Activated gamma-delta T cell treated with anti-CD3 and anti-CD28 coated beads, Interleukin-2, amount 50 U/mL, for 16 hours (primary cell): ENCODE measurements around the gene SLC1A2.

Source experiments
- DNase-seq: peaks from one replicate; pipeline ENCODE4 v3.0.0-alpha.2; 2020; ENCODE audit warnings: low read depth

Gene SLC1A2

GRCh38 chr11:35218956-35219355, 200.4 kb downstream of the SLC1A2 start:
- no peak for DNase-seq

DNA sequence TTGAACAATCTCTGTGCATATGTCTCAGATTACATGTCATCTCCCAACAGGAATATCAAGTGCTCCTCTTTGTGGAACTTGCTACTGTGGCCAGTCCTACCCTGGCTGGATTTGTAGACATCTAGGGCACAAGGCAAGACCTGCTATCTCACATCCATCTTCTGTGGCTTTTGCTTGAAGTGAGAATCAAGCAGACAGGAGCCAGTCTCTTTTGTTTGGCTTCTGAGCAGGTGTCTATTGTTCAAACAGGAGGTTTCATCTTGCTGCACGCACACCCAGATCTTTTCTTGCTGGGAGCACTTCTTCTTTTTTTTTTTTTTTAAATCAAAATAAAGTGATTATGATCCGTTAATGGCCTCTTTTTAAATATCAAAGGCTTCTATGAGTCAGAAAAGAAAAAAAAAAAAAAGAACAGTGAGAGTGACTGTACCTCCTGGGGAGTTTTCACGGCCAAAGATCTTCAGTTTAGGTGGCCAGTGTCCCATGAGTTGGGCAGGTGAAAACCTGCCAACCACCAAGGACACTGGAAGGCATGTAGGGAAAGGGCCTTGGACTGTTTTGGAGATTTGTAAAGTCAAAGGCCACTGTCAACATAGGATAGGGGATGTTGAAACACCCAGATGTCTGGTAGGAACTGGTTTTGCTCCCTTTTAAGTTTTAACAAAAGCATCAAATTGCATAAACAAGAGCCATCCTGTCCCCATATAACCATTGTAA, 202.2 kb downstream of the SLC1A2 start:
- DNase-seq = no peak

- DNase-seq = no peak
These were observed 203.4 kb downstream of the SLC1A2 start for GRCh38 chr11:35215945-35216344.

GRCh38 chr11:35214792-35215193, 204.6 kb downstream of the SLC1A2 start:
- DNase-seq = no peak

- DNase-seq = no peak
These were observed 205.1 kb downstream of the SLC1A2 start for GRCh38 chr11:35214226-35214770.

- no peak for DNase-seq
These were observed 207.4 kb downstream of the SLC1A2 start for GRCh38 chr11:35211952-35212351.

DNA sequence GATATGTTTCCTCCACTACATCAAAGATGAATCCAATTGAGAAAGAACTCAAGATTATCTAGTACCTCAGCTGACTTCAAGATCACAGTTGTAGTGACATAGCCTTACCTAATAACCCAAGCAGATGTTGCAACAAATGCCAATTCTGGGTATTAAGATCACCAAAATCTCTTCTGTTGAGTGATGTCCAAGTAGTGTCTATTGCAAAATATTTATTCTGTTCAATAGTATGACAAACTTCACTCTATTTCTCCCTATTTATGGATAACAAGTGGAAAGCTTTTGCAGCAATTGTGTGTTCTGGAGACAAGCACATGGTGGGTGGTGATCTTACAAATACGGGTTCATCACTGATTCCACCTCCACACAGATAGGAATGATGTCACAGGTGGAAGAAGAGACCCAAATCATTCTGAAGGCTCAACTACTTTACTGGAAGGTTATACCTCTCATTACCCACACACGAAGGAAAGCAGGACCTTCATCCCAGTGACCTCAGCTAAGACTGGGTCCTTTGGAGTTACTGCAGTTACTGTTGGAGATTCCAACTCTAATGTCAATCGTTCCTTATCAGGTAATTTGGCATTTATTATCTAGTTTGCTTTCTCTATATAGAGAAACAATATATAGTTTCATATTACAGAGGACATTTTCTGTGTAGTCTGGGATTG, 208.3 kb downstream of the SLC1A2 start:
- no peak for DNase-seq

DNA sequence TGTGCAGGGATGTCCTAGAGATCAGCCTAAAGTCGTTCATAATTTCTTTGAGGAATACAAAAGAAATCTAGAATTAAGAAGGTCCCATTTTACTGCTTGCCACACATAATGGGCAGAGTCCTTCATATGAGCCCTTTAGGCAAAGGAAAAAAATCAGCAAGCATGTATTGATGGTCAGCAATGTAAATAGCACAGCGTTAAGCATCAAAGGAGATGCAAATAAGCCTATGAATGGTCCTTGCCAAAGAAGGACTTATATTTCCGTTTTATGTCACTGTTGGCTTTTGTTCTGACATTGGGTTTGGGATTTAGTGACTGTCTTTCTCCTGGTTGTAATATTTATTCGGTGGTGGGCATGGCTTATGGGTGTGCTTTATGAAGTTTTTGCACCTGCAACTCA, 210.6 kb downstream of the SLC1A2 start:
- DNase-seq = no peak

- no peak for DNase-seq
These were observed 211.6 kb downstream of the SLC1A2 start for GRCh38 chr11:35207471-35208403.

- no peak for DNase-seq
These were observed 212.7 kb downstream of the SLC1A2 start for GRCh38 chr11:35206616-35207015.

GRCh38 chr11:35204614-35205013, 214.7 kb downstream of the SLC1A2 start:
- no peak for DNase-seq
